ENCODE measurements around the gene INTS6L. TPM values are rescaled to one million over a fixed set of nuclear protein-coding genes. Genes with fewer than 3 reads are reported as not detected.

Gene INTS6L
- total RNA-seq, 2 donors from 2014 or later: 9.9 to 12.2 TPM

DNA sequence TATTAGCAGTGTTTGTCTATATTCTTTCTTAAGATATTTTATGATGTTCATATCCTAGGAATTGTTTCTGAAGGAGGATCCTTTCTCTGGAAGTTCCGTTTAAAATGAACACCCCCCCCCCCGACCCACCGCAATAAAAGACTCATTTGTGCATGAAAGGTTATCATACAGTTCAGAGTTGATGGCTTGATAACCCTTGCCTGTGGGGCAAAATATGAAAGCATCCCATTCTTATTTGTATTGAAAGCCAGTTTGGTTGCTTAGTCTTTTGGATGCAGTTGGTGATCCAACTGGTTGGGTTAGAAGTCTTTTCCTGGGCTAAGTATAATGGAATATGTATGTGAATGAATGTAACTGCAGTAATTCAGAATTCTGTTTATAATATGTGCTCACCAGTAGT is 8.3 kb downstream of the INTS6L start:
- Histone ChIP-seq H3K9me3 (no peaks in the 10 kb centered on the region), H3K4me3 (no peak overlapping the region), H3K27me3 (no peaks in the 10 kb centered on the region), H3K27ac (no peak overlapping the region), H3K4me1 (peaks cover 0 to 6% of the 10 kb centered on the region in 2 donors), H3K36me3 (no peaks in the 10 kb centered on the region)
- TF ChIP-seq, protein P1, sequence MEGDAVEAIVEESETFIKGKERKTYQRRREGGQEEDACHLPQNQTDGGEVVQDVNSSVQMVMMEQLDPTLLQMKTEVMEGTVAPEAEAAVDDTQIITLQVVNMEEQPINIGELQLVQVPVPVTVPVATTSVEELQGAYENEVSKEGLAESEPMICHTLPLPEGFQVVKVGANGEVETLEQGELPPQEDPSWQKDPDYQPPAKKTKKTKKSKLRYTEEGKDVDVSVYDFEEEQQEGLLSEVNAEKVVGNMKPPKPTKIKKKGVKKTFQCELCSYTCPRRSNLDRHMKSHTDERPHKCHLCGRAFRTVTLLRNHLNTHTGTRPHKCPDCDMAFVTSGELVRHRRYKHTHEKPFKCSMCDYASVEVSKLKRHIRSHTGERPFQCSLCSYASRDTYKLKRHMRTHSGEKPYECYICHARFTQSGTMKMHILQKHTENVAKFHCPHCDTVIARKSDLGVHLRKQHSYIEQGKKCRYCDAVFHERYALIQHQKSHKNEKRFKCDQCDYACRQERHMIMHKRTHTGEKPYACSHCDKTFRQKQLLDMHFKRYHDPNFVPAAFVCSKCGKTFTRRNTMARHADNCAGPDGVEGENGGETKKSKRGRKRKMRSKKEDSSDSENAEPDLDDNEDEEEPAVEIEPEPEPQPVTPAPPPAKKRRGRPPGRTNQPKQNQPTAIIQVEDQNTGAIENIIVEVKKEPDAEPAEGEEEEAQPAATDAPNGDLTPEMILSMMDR (IDR thresholded peaks at IDR 0.05): no peak
- no peak for DNase-seq (ENCODE audit: low spot score)

GRCh38 chrX:135530097-135530496 is 9.6 kb downstream of the INTS6L start:
- Histone ChIP-seq H3K27ac (no peak overlapping the region), H3K4me3 (no peak overlapping the region), H3K27me3 (no peaks in the 10 kb centered on the region), H3K36me3 (no peaks in the 10 kb centered on the region), H3K9me3 (no peaks in the 10 kb centered on the region), H3K4me1 (peaks cover 0 to 6% of the 10 kb centered on the region in 2 donors)
- DNase-seq (ENCODE audit: low spot score): no peak
- TF ChIP-seq, protein P1 (IDR thresholded peaks at IDR 0.05): no peak

- H3K27me3 ChIP-seq: no peaks in the 10 kb centered on the region
- no peaks in the 10 kb centered on the region for H3K9me3 ChIP-seq
- peaks cover 0 to 16% of the 10 kb centered on the region in 2 donors for H3K4me1 ChIP-seq
- TF ChIP-seq, protein P1 (IDR thresholded peaks at IDR 0.05): no peak
- H3K27ac ChIP-seq: no peak overlapping the region
- no peak overlapping the region for H3K4me3 ChIP-seq
- no peaks in the 10 kb centered on the region for H3K36me3 ChIP-seq
- DNase-seq (ENCODE audit: low spot score): no peak
Observed at GRCh38 chrX:135531813-135532212, 11.4 kb downstream of the INTS6L start.

DNA sequence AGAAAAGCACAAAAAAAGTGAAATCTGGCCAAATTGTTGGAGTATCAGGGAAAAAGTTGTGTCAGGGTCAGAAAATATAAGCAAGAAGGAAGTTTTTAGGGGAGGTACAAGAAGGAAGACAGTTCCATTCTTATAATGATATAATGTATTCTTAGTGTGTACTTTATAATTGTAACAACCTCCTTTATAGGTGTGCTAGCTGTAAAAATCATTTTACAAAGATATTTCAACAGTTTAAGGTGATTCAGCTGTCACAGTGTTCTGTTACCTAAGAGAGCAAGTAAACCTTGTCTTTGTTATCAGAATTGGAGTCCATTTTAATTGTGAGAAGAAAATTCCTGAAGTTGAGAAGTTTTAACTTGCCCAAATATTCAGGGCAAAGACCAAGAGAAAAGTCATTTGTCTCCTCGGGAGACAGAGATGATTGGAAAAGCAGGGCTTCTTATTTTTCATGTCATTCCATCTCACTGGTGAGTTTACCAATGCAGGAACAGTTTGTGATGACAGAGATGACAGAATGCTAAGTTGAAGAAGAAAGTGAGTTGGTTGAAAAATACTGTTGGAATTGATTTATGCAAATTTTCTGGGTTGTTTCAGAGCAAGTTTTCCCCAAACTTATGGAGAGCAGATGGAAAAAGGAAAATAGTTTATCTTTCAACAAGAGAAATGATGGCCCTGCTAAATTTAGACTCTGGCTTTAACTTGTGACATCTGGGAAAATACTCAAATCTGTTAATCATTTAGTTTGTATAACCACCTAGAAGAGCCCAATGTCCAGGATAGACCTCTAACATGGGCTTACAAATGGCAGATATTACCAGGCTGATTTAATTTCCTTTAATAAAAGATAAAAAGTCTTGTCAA is 14.8 kb downstream of the INTS6L start:
- H3K4me1 ChIP-seq: peaks cover 0 to 10% of the 10 kb centered on the region in 2 donors
- no peaks in the 10 kb centered on the region for H3K36me3 ChIP-seq
- H3K9me3 ChIP-seq: no peaks in the 10 kb centered on the region
- TF ChIP-seq, protein P1 (IDR thresholded peaks at IDR 0.05): no peak
- H3K4me3 ChIP-seq: no peak overlapping the region
- no peak for DNase-seq (ENCODE audit: low spot score)
- H3K27me3 ChIP-seq: no peaks in the 10 kb centered on the region
- peak overlapping the region in 1 of 2 donors; percentile 3 for H3K27ac ChIP-seq

DNA sequence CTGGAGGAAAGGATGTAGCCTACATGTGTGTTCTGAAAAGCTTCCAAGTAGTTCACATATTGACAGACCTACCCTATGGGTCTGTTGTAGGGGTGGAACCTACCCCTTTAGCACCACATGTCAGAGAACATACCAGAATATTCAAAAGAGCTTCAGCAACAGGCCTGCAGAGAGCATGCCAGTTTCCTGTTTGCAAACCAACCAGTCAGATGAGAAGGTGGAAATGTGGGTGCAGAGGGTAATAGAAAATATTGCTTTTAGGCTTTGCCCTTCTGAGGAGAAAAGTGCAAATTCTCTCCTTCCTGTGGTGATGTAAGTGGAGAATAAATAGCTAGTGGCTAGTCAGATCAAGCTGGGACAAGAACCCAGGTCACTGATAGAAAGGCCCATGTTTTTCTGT is 16.4 kb downstream of the INTS6L start:
- TF ChIP-seq, protein P1 (IDR thresholded peaks at IDR 0.05): no peak
- DNase-seq (ENCODE audit: low spot score): no peak
- no peaks in the 10 kb centered on the region for H3K9me3 ChIP-seq
- no peaks in the 10 kb centered on the region for H3K27me3 ChIP-seq
- no peak overlapping the region for H3K27ac ChIP-seq
- peaks cover 0 to 10% of the 10 kb centered on the region in 2 donors for H3K4me1 ChIP-seq
- no peaks in the 10 kb centered on the region for H3K36me3 ChIP-seq
- no peak overlapping the region for H3K4me3 ChIP-seq
